NK-92 (cell line): Measurements from ENCODE around the gene IMPG2.

Experiments used
- DNase-seq: peaks from one replicate; lab custom pipeline; 2025; ENCODE audit not compliant: unreplicated experiment; lab: John Stamatoyannopoulos, UW

IMPG2 gene

DNA sequence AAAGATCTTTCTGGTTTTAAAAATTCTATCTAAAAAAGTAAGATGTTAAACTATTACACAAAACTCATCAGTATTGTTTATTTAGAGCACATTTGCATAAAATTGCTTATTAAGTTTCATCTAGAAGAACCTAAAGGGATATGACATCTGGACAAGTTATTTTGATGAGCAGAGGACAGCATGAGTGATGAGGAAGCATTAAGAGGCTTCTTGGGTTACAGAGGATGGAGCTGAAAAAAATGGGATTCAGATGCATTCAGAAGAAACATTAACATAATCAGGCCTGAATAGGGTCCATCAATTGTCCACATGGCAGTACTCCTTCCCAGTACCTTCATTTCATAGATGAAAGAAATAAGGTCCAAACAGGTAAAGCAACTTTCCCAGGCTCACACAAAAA, 41.6 kb downstream of the IMPG2 start:
- no peak for DNase-seq

DNA sequence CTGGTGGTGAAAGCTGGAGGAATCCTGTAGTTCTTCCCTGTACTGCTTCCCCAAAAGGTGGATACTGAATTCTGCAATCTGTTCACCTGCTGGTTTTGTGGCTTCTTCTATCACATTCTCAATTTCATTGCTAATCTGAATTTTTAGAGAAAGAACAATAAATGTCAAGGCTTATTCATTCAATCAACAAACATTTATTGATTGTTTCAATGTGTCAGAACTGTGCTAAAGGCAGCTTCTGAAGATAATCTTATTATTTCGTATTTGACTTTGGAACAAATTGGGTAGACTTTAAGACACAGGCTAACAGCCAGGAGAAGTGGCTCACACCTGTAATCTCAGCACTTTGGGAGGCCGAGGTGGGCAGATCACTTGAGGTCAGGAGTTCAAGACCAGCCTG, 46.8 kb downstream of the IMPG2 start:
- DNase-seq: no peak

DNA sequence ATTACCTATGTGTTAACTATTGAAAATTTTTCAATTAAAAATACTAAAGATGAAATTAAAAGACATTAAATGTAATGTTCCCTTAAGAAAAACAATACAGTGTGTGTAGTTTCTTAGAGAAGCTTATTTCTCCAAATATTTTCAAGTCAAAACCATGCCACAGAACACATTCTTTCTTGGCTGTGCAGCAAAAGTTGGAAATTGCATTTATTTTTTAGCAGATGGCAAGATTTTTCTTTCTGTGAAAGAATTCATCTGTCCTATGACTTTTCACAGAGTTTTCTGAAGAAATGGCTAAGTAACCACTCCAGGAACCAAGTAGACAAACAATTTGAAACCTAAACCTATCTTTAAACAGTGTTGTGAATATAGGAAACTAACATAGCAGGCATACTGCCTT, 47.2 kb downstream of the IMPG2 start:
- DNase-seq: no peak

DNA sequence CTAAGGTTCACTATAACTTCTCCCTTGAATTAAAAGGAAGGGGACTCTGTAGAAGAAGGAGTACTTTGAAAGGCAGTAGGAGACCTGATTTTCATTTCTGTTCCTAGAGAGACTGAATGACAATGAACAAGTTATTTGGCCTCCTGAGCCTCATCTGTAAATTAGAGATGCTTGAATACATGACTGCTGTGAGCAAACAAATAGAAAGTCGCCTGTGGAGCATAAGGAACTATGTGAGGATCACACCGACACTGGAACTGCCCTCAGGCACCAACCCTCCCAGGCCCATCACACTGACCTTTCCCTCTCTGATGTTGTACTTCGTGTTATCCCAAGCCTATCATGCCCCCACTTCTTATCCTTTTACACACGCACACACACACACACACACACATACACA, 48.6 kb downstream of the IMPG2 start:
- no peak for DNase-seq

DNA sequence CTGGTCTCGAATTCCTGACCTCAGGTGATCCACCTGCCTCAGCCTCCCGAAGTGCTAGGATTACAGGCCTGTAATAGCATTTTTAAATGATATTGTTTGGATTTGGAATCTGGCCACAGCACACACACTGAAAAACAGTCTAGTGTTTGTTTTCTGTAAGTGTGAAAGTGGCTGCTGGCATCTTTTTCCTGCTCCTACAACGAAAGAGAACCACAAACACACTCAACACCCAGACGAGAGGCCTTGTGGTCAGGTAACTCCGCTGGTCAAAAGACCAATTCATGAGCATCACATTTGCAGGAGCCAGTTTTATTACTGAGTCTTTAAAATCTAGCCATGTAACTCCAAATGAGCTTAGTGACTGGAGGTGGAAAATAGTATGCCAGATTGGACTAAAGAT, 50.2 kb downstream of the IMPG2 start:
- DNase-seq: no peak

DNA sequence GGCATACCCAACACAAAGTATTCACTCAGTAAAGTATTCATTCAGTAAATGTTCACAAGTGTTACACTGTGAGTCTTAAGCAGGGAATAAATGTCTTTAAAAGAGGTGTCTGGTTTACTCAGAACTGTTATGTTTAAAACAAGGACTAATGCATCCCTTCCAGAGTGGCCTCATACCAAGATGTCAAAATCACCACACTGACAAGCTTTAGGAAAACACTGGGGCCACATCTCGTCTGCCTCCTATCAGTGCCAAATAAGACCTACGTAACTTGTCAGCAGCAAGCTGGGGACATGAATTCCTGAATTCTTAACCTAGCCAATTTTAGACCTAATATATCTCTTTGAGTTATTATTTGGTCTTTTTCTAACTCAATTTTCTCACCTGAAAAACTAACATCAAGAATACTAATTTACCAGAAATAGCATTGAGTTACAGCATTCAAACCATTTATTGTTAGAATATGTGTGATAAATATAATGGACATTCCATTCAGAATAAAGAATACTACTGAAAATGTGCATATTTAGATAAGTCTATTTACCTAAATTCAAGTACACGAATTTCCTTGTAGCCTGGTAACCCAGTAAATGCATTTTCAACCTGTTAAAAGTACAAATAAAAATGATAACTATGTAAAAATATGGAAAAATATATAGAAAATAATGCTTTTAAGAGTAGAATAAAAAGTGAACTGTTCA, 51.3 kb downstream of the IMPG2 start:
- no peak for DNase-seq

DNA sequence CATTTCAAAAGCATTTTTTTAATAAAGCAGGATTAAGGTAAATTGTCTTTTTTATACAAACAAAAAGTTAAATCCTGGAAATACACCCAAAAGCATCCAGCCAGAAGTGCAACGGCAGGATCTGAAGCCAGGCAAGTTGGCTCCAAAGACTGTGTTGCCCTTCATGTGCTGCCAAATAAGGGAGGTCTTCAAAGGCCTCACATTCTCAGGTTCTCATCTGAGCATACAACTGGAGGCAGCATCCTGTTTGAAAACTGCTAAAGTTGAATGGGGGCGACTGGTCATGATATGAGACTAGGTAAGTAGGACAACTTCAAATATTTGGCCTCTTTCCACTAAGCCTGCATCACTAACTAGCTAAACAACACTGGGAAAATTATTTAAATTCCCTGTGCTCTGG, 52.2 kb downstream of the IMPG2 start:
- no peak for DNase-seq

DNA sequence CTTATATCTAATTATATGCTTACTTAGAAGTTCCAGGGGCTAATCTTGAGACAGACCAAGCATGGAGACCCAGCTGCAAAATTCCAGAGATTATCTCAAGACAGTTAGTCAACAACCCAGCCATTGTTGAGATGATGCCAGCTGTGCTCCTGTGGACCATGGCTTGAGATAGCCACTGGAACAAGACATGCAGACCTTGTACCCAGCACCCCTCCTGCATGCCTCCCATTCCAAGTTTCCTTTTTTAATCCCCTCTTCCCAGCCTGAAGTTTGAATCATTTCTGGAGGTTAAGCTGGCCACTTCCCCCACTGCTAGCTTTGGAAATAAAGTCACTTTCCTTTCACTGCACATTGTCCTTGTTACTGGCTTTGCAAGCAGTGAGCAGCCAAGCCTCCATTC, 53.8 kb downstream of the IMPG2 start:
- no peak for DNase-seq

DNA sequence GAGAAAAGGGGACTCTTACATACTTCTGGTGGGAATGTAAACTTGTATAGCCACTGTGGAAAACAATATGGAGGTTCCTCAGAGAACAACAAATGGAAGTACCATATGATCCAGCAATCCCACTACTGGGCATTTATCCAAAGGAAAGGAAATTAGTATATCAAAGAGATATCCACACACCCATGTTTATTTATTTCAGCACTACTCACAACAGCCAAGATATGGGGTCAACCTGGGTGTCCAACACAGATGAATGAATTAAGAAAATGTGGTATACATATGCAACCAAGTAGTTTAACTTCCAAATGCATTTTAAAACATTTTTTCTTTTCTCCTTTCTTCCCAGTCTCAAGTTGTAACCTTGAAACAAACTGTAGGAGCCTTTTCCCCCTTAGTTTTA, 54.3 kb downstream of the IMPG2 start:
- no peak for DNase-seq

DNA sequence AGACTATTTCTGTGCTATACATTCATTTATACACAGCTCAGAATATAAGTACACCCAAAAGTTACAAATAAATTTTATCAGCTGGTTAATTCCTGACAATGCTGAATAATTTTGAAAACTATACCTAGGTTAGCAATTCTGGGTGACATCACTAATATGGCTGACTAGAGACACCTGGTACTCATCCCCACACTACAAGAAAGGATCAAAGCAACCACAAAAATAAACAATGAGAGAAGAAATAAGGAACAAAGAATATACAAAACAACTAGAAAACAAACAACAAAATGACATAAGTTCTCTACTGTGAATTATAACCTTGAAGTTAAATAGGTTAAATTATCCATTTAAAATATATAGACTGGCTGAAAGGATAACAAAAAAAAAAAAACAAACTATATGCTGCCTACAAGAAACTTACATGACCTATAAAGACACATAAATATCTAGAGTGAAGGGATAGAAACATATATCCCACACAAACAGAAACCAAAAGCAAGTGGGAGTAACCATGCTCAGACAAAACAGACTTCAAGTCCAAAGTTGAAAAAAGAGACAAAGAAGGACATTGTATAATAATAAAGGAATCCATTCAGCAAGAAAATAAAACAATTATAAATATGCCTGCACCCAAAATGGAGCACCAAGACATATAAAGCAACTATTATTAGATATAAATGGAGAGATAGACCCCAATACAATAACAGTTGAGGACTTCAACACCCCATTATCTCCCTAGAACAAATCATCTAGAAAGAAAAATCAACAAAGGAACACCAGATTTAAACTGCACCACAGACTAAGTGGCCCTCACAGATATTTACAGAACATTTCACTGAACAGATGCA, 57.8 kb downstream of the IMPG2 start:
- DNase-seq: no peak

DNA sequence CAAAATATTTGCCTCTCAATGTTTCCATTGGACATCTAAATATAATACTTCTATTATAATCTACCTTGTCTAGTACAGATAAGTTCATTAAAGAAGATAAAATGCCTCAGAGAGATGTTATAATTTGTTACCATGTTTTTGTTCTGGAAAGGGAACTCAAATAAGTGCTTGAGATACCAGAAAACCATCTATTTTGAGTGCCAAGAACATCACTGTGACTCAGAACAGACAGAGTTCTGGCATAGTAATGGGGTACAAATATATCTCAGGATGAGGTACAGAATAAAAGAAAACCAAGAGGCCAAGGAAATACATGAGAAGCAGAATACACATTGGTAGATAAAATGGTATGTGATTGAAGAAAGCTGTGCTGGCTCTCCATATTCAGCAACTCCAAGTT, 58.9 kb downstream of the IMPG2 start:
- no peak for DNase-seq

DNA sequence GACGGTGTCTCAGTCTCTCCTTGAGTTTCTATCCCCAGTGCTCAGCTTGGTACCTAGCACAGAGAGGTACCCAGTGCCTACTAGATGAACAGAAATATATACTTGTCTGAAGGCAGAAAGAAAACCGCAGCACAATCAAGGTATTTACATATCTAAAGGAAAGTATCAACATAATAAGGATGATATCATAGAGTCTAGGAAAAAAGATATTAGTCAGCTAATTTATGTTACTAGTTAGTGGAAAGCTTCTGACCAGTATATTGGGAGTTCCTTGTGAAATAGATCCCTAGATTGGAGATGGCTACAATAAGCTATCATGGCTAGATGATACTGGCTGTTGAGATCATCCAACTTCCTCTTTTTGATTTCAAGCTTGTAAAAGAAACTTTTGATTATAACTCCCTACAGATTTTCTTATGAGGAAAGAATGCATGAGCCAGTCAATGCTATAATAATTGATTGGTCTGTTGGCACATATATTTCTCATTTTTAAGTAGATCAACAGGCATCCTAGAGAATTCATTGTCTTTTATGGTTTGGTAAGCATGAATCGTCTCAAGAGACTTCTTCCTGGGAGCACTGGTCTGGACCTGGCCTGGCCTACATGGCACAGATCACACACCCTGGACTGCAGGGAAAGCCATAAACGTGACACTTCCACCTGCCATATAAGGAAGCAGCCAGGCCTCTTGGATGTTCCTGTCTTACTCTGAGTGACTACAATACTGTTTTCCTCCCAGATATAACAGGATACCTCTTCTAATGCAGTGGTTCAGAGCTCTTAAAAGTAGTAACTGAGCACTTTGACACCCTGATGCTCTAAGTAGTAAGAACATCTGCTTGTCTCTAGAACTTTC, 60.7 kb downstream of the IMPG2 start:
- no peak for DNase-seq

DNA sequence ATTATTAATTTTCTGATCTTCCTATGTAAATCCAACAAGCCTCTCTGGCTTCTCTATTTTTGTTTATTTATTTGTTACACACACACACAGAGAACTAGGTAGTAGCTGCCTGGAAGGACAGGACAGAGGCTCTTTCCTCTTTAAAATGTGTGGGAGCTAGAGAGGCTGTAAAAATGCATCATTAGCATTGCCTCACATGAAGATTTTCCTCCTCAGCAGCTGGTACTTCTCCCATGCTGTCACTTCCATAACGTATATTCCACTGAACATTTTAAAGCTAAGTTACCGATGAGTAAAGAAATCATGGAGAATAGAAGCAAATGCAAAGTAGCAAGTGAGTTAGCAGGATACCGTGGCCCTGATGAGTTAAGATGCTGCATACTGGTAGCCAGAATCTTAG, 63.9 kb downstream of the IMPG2 start:
- no peak for DNase-seq

DNA sequence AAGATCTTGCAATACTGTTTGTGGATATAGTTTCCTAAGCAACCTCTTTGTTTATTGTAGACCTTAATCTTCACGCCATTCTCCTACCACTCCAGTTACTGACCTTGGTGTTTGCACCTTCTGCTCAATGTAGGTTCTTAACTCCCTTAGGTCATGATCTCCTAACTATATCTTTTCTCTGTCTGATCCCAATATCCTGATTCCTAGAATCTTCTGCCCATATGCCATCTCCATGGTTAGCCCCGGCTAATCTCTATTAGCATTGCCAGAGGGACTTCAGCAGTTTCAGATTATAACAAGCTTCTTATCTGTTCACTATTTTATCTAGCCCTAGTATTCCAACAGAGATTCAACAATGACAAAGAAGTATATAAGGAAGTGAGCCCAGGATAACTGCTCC, 64.9 kb downstream of the IMPG2 start:
- no peak for DNase-seq

DNA sequence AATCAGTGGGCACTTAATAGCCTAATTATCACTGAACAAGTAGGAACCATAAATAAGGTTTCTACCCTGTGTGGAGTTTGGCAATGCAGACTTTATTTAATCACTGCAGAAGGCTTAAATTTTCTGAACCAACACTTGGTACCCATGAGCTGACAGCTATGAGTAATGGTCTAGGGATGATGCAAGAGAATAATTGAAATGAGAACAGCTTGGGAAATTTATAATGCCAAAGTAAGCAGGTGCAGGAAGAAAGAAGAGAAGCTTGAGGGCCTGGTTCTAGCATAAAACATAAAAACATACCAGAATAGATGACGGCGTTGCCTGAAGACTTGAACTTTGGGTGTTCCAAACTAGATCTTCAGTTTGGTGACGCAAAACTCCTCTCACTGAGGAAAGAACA, 67.0 kb downstream of the IMPG2 start:
- DNase-seq: no peak

DNA sequence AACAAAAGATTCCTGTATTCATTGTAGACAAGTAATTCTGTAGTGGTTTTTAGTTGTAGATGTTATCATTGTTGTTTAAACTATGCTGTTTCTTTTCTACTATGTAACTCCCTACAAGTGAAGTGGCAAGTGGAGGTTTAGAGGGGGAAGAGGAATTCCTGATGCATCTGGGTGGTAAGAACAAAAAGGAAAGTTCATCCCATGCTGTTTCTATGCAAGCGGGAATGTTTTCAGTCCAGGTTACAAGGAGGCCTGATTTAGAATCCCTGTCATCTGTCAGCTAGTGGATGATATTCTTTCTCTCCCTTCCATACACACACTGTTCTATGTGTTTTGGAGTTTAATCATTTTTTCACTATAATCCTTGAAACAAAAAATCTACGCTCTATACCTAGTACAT, 67.4 kb downstream of the IMPG2 start:
- DNase-seq: no peak

DNA sequence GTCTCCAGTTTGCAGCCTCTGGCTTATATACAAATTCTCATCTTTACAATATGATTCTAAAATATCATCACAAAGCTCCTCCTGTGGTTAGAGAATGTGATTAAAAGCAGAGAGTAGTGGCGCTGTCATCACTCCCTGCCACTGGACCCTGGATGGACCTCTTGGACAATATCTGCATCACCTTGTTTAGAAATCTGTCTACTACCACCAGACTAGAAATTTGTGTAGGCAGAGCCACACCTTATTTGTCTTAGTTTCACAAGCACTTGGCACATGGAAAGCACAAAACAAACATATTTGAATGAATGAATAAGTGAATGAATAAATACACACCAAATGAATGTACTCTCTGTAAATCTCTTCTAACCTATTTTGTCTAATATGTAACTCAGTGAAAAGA, 68.1 kb downstream of the IMPG2 start:
- DNase-seq: no peak

DNA sequence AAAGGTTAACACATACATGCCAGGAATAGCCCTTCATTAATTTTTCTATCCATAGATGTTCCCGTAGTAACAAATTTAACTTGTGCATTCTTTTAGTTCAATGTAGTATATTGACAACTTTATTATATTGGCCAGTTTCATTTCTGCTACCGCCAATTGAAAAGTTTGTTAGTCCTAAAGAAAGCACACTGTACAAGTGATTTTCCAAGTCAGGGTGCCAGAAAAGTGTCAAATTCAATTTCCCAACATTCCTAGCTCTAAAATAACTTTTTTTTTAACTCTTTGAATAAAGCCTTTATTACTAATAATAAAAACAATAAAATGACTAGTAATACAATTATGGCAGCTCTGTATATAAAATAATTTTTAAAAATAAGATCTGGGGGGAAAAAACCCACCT, 68.9 kb downstream of the IMPG2 start:
- DNase-seq: no peak

DNA sequence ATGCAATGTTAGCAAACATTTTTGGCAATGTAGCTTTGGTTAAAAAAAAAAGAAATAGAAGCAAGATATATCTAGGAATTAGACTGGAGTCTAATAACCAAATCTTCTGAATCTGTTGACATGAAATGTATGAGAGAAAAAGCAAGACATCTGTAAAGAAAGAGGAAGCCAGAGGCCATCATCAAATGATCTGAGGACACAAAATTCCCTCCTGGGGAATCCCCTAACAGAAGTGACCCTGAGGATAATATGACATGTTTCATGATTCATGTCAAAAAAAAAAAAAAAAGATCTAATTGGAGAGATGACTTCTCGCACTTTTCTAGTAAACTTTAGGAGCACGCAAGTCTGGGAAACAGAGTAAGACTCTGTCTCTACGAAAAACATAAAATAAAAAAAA, 70.9 kb downstream of the IMPG2 start:
- DNase-seq: no peak

DNA sequence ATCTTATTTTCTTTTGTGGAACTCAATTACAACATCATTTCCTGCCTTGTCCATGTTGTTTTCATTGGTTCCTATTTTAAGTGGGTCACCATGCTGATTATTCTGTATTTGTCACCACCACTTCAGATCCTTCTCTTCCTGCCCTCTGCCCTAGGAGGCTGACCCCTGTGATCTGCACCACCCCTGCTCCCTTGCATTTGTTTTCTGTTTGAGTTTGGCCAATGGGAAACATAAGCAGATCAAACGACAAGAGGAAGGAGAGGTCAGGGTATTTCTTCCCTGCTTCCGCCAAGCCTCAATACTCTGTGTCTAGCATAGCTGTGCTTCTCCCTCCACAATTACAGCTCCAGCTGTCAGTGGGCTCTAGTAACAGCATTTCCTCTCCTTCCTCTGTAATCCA, 71.6 kb downstream of the IMPG2 start:
- no peak for DNase-seq

DNA sequence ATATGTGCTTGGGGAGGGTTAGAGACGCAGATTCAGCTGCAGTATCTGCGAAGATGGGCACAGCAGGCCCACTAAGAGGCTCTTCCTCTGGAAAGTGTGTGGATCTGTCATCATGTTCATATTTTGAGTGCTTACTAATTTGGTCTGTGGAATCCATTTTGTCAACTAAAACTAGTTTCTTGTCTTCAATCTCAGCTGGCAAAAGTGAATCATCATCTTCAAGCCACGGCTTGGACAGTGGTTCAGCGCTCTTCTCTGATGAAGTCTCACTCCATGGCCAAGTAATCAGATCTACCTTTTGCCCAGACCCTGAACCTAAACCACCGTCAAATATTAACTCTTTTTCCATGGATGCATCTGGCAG, 76.2 kb downstream of the IMPG2 start:
- no peak for DNase-seq
